Mammary epithelial cell (primary cell): Measurements from ENCODE around the gene FKBP9.

Experiments
- EZH2 ChIP-seq: IDR thresholded peaks from 2 replicates; pipeline ENCODE4 v1.6.1; 2012; ENCODE audit warnings: low read length, inconsistent platforms, borderline replicate concordance
- TF ChIP-seq, protein P1 (sequence below), 2 donors: IDR thresholded peaks in 1 of 2; conservative IDR thresholded peaks in 1 of 2; 2 replicates each; pipeline ENCODE4 v1.5.1; 2011 to 2012; ENCODE audit warnings: inconsistent platforms in 2 of 2, low read length in 2 of 2, mild to moderate bottlenecking in 2 of 2, control low read depth in 1 of 2, low read depth in 1 of 2; ENCODE audit not compliant: insufficient read depth in 1 of 2; ENCODE audit errors: extremely low read depth in 1 of 2

DNA sequence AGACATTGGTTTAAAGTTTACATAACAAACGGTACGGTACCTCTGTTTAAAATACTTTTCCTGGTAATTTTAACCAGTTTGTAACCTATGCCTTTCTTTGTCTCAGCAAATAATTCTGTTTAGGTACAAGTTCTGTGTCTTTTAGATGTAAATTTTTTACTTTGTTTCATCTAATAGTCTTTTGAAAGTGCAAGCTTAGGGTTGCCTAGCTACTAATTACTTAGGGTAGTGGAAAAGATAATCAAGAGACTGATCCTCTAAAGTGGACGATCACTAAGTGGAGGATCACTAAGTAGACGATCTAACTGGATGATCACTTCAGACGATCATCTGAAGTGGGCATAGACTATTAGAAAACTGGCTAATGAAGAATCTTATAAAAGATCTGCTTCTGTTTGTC, 16.1 kb upstream of the FKBP9 start:
- no peak for TF ChIP-seq EZH2
- TF ChIP-seq, protein P1, sequence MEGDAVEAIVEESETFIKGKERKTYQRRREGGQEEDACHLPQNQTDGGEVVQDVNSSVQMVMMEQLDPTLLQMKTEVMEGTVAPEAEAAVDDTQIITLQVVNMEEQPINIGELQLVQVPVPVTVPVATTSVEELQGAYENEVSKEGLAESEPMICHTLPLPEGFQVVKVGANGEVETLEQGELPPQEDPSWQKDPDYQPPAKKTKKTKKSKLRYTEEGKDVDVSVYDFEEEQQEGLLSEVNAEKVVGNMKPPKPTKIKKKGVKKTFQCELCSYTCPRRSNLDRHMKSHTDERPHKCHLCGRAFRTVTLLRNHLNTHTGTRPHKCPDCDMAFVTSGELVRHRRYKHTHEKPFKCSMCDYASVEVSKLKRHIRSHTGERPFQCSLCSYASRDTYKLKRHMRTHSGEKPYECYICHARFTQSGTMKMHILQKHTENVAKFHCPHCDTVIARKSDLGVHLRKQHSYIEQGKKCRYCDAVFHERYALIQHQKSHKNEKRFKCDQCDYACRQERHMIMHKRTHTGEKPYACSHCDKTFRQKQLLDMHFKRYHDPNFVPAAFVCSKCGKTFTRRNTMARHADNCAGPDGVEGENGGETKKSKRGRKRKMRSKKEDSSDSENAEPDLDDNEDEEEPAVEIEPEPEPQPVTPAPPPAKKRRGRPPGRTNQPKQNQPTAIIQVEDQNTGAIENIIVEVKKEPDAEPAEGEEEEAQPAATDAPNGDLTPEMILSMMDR (conservative IDR thresholded peaks at IDR 0.05 in 1 of 2, IDR thresholded peaks at IDR 0.05 in 1 of 2; ENCODE audit: extremely low read depth in 1 of 2, insufficient read depth in 1 of 2, low read depth in 1 of 2, low read length in 2 of 2): no peak
